ENCODE data around the gene ADIPOR2.

ADIPOR2 gene

DNA sequence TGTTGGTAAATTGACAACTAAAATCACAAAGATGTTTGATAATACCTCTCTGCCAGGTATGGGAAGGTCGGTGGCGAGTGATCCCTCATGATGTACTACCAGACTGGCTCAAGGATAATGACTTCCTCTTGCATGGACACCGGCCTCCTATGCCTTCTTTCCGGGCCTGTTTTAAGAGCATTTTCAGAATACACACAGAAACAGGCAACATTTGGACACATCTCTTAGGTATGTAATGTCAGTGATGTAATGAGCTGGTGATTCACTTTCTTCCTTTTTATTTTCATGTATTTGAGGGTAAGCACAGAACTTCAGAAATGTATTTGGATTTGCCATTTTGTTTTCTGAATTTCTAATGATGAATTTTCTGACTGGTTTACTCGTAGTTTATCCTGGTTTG, 86.9 kb downstream of the ADIPOR2 start:
- DNase-seq, result no peak

DNA sequence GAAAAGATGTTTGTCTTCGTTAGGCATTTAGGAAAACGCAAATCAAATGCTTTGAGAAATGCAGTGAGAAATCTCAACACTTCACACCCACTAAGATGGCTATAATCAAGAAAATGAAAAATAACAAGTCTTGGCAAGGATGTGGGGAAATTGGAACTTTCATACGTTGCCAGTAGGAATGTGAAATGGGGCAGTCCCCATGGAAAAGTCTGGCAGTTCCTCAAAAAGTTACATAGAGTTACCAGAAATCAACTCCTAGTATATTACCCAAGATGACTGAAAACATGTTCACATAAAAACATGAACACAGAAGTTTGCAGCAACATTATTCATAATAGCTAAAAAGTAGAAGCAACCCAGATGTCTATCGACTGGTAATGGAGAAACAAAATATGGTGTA, 88.0 kb downstream of the ADIPOR2 start:
- DNase-seq, result no peak

DNA sequence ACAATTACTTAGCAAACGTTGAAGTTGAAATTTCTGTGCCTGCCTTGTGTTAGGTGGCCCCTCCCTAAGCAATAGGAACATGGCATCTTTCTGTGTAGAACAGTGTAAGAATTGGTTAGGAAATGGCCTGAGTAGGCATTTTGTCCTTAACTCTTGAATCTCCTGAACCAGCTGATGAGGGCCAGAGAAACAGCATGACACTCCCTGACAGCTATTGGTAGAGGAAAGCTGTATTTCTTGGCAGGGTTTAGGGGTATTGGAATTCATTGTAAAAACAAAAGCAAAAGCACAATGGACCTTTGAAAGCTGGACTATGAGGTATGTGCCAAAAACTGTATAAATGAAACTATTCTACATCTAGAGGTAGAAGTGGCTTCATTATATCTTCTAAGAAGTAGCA, 88.9 kb downstream of the ADIPOR2 start:
- no peak for DNase-seq

- no peak for DNase-seq
Measured at GRCh38 chr12:1781772-1782171, 90.9 kb downstream of the ADIPOR2 start.

- no peak for DNase-seq
Measured at GRCh38 chr12:1782215-1782614, 91.3 kb downstream of the ADIPOR2 start.

DNA sequence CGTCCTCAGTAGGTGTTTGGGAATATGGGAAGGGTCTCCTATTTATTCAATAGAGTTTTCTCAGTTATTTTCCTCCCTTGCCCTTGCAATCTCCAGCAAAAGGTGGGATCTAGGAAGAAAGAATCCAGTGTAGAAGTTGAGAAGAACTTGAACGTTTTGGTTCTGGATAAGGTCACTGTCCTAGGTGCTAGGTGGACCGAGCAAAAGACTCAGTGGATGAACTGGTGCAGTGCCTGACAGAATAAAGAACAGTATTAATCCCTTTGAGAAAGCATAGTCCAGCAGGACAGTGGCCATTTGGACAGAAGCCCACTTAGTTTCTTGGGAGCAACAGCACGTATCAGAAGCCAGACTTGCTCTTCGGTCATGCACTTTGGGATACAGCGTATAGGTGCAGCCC, 96.8 kb downstream of the ADIPOR2 start:
- no peak for DNase-seq

DNA sequence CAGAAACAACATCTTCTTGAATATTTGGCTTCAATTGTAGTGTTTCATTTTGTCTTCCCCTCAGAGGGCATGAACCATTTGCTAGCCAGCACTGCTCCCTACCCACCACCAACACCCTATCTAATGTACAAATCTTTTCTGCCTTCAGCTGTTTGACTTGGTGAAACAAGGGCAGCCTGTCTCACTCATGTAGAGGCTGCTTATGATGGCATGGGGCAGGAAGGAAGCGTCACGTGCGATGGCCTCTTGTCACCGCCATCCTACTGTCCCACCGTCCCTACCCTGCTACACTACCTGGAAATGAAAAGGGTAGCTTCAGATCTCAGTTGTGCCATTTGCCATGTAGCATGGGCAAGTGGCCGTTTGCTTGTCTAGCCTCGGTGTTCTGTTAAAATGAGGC, 99.6 kb downstream of the ADIPOR2 start:
- no peak for DNase-seq

- peak; percentile 78 for DNase-seq
Measured at GRCh38 chr12:1791104-1791841, 100.4 kb downstream of the ADIPOR2 start.

DNA sequence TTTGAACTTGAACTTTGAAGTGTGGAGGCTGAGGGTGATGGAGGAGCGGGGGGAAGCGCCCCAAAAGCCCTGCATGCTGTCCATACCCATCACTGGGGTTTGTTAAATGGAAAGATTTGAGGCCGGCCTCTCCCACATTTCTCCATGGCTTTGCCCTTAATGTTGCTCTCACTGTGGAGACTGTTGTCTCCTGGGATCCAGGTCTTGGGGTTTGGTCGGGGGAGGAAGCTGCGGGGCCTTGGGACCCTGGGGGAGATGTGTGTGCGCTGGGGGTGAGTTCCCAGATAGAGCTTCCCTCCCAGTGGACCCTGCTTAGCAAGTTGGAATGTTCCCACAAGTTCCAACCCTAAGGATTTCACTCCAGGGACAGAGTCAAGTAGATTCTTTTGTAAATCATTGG, 101.5 kb downstream of the ADIPOR2 start:
- DNase-seq, result no peak

- no peak for DNase-seq
Measured at GRCh38 chr12:1793426-1794210, 102.7 kb downstream of the ADIPOR2 start.

DNA sequence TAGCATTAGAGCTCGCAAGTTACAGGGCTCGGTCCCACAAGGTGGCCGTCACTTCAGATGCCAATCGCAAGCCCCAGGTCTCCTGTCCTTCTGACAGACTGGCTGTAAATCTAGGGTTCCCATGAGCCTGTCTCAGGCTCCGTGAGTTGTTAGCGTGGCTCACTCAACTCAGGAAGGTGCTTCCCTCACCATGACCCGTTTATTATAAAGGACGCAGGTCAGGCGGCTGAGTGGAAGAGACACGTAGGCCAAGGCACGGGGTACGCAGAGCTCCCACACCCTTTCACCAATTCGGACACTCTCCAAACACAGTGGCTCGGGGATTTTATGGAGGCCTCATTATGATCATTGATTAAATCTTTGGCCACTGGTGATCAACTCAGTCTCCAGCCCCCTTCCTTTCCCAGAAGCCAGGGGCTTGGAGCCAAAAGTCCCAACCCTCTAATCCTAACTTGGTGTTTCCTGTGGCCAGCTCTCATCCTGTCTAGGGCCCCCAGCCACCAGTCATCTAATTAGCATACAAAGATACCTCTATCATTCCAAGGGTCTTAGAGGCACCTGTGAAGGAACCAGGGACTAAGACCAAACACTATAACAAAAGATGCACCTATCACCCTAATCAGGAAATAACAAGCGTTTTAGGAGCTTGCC, 103.7 kb downstream of the ADIPOR2 start:
- DNase-seq, result no peak

DNA sequence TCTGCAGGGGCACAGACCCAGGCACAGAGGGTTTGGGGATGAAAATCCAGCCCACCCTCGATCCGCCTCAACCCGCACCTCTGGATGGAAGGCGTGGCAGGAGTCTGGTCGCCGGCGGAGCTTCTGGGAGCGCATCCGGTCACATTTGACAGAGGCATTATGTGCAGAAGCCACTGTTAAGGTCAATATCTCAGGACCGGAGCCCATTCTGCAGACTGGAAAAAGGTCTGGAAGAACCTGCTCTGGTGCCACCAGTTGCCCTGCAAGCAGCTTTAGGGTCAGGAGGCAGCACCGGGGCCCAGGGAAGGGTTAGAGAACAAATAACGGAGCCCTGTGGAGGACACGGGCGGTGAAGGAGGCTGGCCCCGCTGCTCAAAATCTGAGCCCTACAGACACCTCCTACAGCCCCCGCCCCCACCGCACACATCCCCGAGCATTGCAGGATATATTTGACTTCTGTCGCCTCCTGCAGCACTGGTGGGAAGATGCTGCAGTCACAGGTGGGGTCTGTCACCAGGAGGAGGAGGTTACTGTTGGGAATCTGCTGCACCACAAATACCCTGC, 104.4 kb downstream of the ADIPOR2 start:
- no peak for DNase-seq

DNA sequence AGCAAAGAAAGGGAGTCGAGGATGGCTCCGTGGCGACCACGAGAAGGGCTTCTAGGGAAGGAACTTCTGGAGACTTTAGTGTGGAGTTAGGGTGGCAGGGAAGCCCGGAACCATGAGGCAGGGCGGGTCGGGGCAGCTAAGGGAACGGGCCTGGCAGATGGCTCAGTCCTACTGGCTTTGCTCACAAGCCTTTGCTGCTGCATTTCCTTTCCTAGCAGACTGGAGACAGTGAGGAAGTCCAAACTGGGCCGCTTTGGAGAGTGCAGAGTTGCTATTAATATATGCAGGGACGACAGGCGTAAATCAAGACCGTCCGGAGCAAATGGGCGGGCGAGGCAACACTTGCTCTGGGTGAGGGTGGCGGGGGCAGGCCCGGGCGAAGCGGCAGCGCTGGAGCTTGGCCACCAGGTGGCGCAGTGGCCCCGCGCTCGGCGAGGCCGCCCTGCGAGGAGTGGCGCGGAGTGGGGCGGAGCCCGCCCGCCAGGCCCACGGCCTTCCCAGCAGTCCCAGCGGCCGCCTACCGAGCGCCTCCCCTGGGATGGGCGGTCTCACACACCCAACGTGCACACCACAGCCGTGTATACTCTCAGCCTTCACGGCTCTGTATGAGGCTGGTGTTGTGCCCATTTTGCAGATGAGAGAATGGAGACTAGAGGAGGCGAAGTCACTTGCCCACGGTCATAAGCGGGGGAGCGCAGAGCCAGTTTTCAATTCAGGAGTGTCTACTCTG, 105.1 kb downstream of the ADIPOR2 start:
- DNase-seq, result peak; percentile 95

- peak; percentile 48 for DNase-seq
Measured at GRCh38 chr12:1796515-1797010, 105.7 kb downstream of the ADIPOR2 start.

- peak; percentile 64 for DNase-seq
Measured at GRCh38 chr12:1797011-1797901, 106.4 kb downstream of the ADIPOR2 start.

DNA sequence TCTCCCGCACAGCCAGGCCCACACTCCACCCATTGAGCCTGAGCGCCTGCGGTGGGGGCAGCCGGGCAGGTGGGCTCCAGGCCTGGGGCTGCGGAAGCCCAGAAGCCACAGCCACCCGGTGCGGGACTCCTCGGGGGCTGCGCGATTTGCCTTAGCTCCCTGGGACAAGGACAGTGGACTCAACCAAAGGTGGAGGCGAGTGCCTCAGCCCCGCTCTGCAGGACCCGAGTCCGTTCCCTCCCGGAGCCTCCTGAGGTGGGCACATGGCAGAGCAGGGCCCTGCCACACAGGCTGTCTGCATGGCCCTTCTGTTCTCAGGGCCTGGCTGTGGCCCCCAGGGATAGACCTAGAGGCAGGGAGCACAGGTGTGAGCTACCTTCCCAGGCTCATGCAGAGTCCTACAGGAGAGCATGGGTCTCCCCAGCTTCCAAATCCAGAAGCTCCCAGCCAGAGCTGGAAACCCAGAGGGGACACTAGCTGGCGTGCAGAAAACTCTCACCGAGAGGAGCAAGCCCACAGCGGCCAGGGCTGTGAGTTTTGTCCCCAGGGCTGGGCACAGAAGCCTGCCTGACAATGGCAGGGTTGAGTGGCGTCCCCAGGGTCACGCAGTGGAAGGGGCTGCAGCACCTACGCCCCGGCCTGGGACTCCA, 107.2 kb downstream of the ADIPOR2 start:
- DNase-seq, result no peak

GRCh38 chr12:1798641-1799020, 107.8 kb downstream of the ADIPOR2 start:
- DNase-seq, result no peak

DNA sequence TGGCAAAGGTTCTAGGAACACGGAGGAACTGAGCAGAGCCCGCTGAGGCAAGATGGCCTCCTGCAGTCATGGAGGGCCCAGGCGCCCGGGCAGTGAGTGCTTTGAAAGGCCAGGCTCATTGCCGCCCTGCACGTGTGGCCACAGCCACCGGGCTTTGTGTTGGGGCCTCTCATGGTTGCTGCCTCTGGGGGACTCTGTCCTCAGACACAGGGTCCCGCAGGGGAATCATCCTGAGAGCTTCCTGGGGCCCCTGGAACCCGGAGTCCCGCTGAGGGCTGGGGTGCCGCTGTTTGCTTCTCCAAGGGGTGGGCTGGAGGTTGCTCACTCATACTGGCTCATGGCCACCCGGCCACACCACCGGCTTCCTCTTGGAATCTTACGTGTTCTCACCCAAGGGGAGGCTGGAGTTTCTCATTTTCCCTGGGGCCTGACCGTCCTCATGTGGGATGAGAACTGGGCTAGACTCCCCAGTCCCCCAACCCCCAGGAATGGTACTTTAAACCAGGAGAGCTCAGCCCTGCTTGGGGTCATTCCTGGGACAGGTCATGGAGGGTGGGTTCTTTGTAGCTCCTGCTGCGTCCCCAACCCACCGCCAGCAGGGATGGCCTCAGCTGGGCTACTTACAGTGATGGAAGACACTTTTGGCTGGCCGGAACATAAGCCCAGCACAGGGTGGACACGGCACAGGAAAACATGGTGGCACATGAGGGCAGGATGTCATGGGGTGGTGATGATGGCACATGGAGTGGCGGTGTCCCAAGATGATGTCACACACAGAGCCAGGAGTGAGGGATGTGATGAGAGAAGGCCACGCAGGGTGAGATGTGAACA, 108.4 kb downstream of the ADIPOR2 start:
- no peak for DNase-seq

DNA sequence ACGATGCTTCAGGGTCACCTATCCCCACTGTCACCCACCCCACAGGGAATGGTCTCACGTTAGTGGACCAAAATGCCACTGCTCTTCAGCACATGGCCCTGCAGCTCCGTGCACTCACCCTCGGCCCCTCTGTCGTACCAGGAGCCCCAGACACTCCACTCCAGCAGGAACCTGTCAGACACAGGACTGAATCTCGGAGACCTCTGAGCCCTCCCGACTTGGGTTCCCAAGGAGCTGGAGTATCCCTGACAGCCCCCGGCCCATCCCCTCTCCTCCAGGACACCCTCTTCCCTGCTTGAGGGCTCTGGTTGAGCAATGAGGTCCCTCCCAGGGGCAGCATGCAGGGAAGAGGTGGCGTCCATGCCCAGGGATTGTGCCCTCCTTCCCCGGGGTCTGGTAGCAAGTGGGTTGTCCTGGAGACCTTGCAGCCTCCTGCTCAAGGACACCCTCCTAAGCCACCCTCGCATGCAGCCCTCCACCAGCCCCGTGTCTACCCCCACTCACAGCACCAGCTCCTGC, 109.1 kb downstream of the ADIPOR2 start:
- DNase-seq, result no peak
